Lung microvascular endothelial cell (primary cell): ENCODE results near the gene SLC6A8. TPM values are rescaled to one million over a fixed set of nuclear protein-coding genes. Genes with fewer than 3 reads are reported as not detected.
"Not testable (repeated sequence)": the region's sequence is repeated elsewhere in the genome, so short reads cannot be mapped to it uniquely, and the experiment has no call there.

Experiments used
- DNase-seq, 2 donors: peaks; one replicate each; pipeline versions ENCODE4 v3.0.0 to v3.0.0-alpha.2; 2010; ENCODE audit warnings: low read depth in 2 of 2
- total RNA-seq: library from RNA; depleted of rRNA; stranded (reverse); fragments of >200 nt; gene quantifications from 2 replicates; pipeline ENCODE4 v1.2.1, GENCODE V29; 2014

SLC6A8 gene
- total RNA-seq, 1 donor from 2014 or later, result 2.4 TPM

DNA sequence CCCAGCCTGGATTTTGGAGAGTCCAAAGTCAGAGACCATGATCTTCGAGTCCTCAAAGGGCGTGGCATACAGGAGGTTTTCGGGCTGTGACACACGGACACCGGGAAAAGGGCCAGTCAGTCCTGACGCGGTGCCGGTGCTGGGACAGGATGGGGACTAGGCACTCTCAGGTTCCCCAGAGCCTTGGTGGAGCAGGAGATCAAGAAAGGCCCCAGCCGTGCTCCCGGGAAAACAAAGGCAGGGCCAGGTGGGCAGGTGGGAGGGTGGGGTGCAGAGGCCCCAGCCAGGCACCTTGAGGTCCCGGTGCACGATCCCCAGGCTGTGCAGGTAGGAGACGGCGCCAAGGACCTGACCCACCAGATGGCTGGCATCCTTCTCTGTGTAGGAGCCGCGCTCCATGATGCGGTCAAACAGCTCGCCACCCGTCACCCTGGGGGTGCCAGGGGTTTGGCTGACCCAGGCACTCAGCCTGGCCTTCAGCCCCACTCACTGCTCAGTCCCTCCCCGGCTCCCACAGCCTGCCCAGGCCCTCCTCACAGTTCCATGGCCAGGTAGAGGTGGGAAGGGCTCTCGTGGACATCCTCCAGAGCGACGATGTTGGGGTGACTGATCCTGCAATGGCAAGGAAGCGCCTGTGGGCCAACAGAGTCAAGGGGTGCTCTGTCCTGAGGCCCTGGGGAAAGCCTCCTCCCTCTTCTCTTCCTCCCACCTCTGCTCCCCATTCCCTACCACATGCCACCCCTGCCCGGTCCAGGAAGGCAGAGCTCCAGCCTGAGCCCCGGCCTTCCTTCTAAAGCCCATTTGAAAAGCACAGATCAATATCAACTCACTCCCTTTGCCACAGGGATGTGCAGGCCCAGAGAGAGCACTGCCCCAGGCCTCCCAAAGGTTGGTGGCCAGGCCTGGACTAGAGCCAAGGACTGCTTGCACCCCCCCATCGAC lies 15.9 kb upstream of the SLC6A8 start:
- no peak for DNase-seq

DNA sequence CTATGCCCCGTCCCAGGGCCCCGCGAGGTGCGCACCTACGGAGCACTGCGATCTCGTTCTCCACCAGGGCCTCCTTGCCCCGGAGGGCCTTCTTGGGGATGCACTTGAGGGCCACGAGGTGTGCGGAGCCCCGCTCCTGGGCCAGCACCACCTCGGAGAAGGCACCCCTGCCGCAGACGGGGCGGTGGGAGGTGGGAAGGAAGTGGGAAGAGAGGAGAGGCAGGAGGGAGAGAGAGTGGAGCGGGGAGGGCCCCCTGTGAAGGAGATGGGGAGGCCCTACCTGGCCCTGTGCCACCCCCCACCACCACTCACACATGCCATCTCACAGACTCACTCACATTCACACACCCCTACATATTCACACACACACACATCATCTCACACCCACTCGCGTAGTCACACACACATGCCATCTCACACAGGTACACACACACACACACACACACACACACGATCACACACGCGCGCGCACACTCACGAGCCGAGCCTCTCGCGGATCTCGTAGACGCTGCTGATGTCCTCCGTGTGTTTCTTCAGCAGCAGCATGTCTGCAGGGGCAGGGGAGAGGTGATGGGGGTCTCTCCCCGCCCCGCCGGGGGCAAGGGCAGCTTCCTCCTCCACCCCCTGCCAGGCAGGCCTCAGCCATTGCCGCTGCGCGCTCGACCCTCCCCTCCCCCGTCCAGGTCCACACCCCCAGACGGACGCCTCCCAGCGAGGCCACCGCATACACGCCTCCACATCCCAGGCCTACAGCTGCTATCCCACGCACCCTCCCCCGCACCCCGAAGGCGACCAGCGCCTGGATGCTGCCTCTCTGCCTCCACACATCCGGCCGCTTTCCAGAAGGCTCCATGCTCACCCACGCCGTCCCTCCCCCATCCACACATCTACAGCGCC lies 14.9 kb upstream of the SLC6A8 start:
- no peak for DNase-seq

DNA sequence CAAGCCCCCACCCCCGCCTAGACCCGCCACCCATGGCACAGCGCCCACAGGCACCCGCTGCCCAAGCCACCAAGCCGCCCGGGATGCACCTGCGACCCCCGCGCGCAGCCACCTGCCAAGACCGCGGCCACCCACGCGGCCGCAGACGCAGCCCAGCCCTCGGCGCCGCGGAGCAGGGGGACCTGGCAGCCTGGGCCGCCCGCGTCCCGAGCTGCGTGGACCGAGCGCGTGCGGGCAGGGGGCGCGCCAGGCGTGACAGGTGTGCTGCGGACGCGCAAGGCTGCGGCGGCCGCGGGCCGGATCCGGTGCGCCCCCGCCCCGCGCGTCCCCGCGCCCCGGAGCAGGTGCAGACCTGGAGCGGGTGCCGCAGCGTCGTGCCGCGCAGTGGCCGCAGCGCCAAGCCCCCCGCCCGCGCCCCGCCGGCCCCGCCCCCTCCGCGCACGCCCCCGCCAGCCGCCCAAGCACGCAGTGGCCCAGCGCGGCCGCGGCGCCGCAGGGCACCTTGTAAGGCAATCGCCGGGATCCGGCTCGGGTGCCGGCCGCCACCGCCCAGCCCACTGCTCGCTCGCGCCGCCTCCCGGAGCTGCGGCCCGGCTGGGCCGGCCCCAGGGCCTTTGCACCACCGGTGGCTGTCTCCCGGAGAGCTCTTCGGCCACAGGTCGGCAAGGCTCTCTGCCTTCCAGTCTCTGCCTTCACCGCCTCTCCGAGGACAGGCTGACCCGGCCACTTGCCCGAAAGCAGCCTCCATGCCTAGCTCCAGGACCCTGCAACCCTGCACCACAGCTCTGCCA lies 14.1 kb upstream of the SLC6A8 start, which contains the start of gene PNCK:
Gene PNCK, minus strand, starts transcription at position 386 of the 791 bp plus-strand sequence. CDS start 737 bp downstream, outside the sequence.
- no peak for DNase-seq

DNA sequence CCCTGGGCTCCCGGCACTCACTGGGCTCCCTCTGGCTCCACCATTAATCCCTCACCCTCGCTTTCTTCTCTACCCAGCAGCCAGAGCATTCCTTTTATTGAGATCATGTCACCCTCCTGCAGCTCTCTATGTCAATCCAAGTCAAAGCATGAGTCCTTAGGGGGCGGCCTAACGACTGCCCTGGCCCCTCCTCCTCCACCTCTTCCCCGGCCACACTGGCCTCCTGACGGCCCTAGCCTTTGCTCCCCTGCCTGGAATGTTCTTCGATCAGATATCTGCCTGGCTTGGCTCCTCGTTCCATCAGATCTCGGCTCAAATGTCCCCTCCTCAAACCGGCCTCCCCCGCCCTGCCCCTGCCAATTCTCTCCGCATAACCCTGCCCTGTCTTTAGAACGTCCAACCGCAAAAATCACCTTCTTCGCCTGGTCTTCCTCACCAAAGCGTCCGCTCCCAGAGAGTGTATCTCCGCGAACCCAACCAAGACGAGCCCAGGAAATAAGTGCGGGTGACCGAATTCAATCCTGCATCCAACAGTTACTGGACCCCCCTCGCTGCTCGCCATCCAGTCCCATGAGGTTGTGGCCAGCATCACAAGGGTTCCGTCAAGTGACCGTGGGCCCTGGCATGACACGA lies 13.4 kb upstream of the SLC6A8 start:
- no peak for DNase-seq

DNA sequence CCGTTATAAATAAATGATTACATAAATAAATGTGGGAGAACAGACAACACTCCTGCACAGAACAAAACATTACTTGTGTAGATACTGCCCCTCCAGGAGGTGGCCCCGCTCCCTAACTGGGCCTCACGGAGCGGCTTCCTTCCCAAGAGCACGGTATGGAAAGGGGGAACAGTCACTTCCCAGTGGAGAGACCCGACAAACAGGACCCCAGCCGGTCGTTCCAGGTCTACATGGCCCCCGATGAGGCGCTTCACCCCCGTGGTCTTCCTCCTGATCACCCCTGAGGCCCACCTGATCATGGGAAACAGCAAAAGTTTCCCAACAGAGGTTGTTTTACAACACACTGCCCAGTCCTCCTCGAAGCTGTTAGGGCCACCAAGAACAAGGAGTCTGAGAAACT lies 6.6 kb upstream of the SLC6A8 start:
- DNase-seq, result no peak

DNA sequence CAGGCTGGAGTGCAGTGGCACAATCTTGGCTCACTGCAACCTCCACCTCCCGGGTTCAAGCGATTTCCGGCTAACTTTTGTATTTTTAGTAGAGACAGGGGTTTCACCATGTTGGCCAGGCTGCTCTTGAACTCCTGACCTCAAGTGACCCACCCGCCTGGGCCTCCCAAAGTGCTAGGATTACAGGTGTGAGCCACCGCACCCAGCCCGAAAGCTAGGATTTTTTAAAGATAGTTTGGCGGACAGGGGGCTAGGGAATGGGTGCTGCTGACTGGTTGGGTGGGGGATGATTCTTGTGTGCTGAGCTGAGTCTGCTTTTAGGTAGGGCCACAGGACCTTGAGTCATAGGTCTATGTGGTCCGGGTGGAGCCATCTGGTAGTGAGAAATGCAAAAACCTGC lies 4.2 kb upstream of the SLC6A8 start:
- not testable (repeated sequence) for DNase-seq

DNA sequence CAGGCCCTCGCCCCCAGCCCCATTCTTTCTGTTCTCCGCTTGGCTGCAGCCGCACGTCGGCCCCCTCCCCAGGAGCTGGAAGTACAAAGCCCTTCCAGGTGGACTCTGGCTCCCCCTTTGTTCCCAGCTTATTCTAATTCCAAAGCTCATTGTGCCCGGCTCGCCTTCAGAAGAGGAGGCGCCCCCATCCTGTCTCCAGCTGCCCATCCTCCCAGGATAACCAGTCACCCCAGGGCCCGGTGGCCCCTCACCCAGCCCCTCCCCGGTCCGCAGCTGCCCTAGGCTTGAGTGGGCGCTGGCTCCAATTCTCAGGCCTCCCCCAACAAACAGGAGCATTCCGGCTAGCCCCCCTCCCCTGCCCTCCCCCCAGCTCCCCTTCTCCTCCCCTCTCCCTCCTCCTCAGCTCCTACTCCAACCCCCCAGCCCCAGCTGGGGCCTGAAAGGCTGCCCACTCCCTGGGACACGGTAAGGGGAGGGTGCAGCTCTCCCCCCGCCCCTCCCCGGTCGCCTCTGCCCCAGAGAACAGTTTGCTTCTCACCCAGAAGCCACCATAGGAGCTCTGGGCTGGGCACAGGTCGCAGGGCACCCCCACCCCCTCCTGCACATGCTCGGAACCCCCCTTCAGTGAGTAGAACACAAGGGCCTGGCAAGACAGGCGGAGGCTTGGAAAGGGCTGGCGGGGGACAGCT lies 3.1 kb upstream of the SLC6A8 start:
- DNase-seq, result no peak

DNA sequence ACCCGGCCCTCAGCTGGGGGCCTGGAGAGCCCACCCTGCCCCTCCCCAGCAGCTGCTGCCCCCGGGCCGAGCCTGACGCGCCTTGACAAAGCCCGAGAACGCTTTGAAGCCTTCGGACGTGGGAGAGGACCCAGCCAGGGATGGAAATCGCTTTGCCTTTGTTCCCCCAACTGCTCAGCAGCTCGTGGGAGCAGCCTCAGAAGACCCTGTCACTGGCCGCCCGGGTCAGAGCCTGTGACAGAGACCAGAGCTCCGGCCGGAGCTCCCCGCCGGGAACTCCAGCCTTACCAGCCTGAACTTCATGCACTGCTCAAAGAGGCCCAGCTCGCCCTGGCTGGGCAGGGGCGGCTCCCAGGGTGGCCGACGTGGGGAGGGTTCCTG lies 2.6 kb upstream of the SLC6A8 start:
- DNase-seq, result no peak

DNA sequence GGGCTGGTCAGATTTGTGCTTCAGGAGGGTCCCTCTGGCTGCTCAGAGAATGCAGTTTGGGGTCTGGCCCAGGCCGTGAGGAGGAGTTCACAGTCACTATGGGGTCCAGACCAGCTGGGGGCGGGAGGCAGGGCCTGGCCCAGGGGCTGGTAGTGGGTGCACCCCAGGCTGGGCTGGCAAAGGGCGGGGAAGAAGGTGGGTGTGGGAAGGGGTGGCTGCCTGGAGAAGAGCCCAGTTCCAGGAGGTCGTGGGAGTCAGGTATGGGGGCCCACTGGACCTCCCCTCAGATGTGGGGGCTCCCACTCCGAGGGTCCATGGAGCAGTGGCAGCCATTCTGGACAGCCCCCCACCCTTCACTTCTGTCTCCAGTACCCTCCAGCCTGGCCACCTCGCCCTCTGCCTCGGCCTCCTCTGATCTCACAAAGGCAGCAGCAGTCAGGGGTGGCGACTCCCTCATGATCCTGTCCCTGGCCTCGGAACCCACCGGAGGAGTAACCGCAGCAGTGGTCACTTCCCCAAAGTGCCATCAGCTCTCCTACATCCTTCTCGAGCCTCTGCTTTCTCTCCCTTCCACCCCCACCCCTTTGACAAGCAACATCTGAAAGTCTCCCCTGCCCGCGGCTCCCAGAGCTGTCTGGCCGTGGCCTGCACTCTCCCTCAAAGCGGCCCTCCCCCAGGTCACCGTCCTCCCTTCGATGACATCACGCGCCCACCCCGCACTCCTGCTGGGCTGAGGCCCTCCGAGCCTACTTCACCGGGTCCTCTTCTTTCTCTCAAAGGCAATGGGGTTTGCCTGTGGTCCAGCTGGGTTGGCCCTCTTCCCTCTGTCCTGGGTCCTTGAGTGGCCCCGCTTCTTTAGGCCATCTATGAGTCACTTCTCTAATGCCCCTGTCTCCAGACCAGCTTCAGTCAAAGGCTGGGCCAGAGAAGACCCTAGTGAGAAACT lies 1.7 kb upstream of the SLC6A8 start:
- DNase-seq, result no peak

DNA sequence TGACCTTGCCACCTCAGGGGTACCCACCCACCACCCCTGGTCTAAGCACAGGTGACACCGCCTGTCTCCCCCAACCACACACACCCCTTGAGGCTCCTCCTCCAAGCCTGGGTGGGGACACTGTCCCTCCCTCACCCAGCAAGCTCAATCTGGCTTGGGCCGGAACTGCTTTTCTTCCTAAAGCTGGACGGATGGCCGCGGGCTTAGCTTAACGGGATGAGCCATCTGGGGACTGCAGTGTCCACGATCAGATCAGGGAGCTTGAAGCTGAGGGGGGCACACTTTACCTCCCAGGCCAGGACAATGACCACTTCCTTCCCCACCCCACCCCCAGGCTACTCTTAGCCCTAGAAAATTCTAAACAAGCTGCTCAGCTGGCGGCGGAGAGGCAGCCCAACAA lies 1.0 kb upstream of the SLC6A8 start:
- DNase-seq, result no peak

DNA sequence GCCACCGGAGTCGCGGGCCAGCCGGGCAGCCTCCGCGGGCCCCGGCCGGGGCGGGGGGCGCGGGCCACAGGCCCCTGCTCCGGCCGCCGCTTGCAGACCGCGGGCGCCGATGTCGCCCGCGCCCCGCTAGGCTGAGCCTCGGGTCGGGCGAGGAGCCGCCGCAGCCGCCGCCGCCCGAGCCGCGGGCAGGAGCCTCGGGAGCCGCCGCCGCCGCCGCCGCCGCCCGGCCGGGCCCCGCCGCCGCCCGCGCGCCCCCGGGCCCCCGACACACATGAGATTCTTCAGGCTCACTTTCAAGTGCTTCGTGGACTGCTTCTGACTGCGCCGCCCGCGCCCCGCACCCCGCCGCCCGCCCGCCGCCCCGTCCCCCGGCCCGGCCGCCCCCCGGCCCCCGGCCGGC lies 345 bp downstream of the SLC6A8 start:
- no peak for DNase-seq

DNA sequence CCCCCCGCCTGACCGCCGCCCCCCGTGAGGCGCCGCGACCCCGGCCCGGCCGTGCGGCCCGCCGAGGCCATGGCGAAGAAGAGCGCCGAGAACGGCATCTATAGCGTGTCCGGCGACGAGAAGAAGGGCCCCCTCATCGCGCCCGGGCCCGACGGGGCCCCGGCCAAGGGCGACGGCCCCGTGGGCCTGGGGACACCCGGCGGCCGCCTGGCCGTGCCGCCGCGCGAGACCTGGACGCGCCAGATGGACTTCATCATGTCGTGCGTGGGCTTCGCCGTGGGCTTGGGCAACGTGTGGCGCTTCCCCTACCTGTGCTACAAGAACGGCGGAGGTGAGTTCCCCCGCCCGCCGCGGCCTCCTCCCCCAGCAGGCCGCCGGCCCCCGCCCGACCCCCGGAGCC lies 780 bp downstream of the SLC6A8 start:
- no peak for DNase-seq

DNA sequence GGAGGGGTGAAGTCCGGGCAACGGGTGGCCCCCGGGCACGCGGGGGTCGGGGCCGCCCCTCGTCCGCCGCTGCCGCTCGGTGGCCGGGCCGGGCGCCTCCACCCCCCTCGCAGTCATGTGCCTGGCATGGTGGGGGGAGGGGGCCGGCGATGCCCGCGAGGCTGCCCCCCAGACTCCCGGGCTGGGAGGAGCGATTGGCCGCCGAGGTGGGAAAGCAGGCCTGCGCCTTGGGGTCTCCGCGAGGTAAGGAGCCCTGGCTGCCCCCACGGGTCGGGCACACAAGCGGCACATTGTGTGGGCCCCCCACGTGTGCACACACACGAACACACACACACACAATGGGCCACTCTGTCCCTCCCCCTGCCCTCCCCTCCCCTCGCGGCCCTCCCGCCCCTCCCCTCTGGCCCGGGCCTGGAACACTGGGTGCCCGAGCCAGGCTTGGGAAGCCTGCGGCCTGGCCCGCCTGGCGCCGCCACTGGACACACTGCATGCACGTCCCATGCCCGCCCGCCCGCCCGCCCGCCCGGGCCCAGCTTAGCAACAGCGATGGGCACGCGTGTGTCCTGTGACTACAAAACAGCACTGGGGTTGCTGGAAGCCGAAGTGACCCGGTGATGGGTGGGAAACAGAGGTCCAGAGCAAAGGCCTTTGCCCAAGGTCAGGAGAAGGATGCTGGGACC lies 1.3 kb downstream of the SLC6A8 start:
- DNase-seq, result peak in 1 of 2 donors; percentile 37

DNA sequence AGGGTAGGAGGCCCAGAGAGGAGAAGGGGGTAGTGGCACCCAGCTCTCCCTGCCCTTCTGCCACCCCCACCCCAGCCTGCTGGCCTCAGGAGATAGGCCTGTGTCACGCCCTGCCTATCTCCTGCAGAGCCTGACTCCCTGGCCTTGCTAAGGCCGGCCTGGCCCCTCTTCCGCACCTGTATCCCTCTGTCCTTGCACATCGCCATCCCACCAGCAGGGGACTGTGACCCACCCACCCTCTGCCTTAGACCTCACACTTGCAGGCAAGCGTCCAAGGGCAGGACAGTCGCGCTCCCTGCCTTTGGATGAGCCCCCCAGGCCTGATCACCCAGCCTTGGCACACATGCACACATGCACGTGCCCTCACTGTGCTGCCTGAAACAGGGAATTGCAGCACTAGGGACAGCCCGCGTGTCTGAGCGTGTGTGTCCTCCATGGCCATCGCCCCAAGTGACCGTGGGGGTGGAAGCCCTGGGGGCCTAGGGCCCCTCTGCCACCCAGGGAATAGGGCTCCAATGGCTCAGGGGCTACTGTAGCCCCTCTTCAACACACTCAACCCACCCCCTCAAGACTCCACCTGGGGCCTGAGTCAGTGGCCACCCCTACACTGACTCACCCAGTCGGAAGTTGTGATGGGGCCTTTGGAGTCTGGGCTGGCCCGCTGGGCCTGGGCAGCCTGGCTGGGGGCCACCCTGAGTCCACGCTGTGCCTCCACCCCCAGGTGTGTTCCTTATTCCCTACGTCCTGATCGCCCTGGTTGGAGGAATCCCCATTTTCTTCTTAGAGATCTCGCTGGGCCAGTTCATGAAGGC lies 2.1 kb downstream of the SLC6A8 start:
- no peak for DNase-seq

DNA sequence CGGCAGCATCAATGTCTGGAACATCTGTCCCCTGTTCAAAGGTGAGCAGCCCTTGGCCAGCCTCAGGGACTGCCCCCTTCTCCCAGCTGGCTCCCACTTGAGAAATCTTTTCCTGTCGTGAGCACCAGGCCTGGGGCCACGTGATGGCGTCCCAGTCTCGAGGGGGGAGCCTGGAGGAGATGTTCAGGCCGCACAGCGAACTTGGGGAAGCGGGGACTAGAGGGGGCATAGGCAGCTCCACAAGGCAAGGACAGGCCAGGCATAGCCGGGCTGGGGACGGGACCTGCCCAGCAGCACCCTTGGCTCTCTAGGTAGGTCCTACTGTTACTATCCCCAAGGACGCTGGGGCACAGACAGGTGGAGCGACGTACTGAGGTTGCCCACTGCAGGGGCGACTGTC lies 2.7 kb downstream of the SLC6A8 start:
- DNase-seq, result no peak

DNA sequence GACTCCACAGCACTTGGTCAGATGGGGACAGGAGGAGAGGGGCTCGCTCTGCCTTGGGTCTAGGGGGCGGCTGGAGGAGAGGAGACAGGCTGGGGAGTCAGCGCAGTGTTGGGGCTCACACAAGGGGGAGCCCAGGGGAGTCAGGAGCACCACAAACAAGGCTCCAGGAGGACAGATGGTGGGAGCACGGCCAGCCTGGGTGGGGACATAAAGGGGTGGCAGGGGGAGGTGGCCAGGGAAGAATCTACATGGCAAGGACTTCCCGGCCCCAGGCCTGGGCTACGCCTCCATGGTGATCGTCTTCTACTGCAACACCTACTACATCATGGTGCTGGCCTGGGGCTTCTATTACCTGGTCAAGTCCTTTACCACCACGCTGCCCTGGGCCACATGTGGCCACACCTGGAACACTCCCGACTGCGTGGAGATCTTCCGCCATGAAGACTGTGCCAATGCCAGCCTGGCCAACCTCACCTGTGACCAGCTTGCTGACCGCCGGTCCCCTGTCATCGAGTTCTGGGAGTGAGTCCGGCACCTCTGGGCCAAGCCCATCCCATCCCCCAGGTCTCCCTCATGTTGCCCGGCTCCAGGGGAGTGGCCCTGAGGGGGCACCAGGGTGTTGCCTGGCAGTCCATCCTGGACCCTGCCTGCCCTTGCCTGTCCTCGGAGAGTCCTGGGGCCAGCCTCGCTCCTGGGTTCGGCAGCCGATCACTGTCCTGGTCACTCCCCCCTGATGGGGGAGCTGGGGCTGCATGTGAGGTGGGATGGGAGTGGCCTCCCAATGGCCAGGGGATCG lies 3.5 kb downstream of the SLC6A8 start:
- DNase-seq, result not testable (repeated sequence)

DNA sequence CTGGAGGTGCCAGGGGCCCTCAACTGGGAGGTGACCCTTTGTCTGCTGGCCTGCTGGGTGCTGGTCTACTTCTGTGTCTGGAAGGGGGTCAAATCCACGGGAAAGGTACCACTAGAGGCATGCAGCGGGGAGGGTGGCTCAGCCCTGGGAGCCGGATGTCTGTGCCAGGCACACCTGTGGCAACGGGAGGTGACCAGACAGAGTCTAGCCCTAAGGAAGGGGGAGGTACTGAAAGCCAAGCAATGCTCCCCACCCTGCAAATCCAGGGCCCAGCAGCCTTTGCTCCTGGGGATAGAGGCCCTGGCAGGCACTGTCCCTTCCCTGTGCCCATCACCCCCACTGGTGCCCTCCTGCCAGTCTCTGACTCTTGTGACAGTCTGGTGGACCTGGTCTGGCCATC lies 4.3 kb downstream of the SLC6A8 start:
- no peak for DNase-seq
